Measurements from ENCODE around the gene SMG6.

- no peak for TF ChIP-seq GATA2 (IDR thresholded peaks at IDR 0.05; ENCODE audit: low read depth, low read length)
- TF ChIP-seq GATA3 (IDR thresholded peaks at IDR 0.05; ENCODE audit: low read depth, low read length), result no peak
Measured at GRCh38 chr17:2195729-2196128, 107.9 kb downstream of the SMG6 start.

Data from SH-SY5Y (cell line).